Measurements from ENCODE around the gene OR51T1.

DNA sequence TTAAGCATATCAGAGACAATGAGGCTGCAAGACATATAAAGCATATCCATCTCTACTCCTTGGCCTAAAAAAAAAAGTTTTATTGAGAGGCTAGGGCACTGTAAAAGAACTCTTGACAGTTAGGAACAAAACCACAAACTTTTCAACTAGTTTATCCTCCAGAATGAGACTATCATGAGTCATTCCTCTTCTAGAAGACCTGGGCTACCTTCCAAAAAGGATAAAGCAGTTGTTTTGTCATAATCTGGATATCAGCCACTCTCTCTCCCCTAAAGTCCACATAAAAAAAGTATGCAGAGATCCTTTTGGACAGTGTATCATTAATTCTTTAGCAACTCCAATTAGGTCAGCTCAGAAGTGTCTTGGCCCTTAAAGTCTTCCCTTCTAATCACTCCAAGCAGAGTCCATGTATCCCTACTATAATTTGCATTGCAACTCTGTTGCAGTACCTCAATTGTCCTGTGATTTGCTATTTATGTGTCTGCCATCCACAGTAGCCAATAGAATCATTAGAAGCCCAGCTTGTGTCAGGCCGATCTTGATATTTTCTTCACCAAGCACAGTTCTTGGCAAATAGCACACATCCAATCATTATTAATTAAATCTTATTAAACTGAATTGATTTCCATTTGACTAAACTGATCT lies 10.4 kb downstream of the OR51T1 start:
- TF ChIP-seq, protein P1, sequence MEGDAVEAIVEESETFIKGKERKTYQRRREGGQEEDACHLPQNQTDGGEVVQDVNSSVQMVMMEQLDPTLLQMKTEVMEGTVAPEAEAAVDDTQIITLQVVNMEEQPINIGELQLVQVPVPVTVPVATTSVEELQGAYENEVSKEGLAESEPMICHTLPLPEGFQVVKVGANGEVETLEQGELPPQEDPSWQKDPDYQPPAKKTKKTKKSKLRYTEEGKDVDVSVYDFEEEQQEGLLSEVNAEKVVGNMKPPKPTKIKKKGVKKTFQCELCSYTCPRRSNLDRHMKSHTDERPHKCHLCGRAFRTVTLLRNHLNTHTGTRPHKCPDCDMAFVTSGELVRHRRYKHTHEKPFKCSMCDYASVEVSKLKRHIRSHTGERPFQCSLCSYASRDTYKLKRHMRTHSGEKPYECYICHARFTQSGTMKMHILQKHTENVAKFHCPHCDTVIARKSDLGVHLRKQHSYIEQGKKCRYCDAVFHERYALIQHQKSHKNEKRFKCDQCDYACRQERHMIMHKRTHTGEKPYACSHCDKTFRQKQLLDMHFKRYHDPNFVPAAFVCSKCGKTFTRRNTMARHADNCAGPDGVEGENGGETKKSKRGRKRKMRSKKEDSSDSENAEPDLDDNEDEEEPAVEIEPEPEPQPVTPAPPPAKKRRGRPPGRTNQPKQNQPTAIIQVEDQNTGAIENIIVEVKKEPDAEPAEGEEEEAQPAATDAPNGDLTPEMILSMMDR (IDR thresholded peaks at IDR 0.05; ENCODE audit: insufficient read depth, low read depth, low read length): peak; percentile 39
- no peak for TF ChIP-seq EZH2 (IDR thresholded peaks at IDR 0.05; ENCODE audit: insufficient read depth, low read length)

Data from astrocyte (in vitro differentiated cells and primary cell).